Fibroblast of villous mesenchyme (primary cell): ENCODE measurements around the gene FCRLA. TPM values are rescaled to one million over a fixed set of nuclear protein-coding genes. Genes with fewer than 3 reads are reported as not detected.
A peak's percentile ranks its signal among the peaks of the same experiment; 100 is the strongest.
"Not testable (repeated sequence)": the region's sequence is repeated elsewhere in the genome, so short reads cannot be mapped to it uniquely, and the experiment has no call there.

Source experiments
- DNase-seq: peaks from one replicate; pipeline ENCODE4 v3.0.0-alpha.2; 2010; ENCODE audit warnings: low read depth
- H3K4me3 ChIP-seq: 2 replicates; pipeline ENCODE4 v1.5.1; 2011; ENCODE audit warnings: low read depth, mild to moderate bottlenecking, low read length
- total RNA-seq: library from RNA; depleted of rRNA; stranded (reverse); fragments of >200 nt; gene quantifications from 2 replicates; pipeline ENCODE4 v1.2.3, GENCODE V29; 2012
- TF ChIP-seq, protein P1 (sequence below): IDR thresholded peaks from 2 replicates; pipeline ENCODE4 v1.5.1; 2012; ENCODE audit warnings: low read depth, mild to moderate bottlenecking, low read length; ENCODE audit not compliant: insufficient read depth

The FCRLA gene
- total RNA-seq, 1 donor, result 0.86 TPM

GRCh38 chr1:161720422-161720821 is 13.4 kb downstream of the FCRLA start:
- TF ChIP-seq, protein P1, sequence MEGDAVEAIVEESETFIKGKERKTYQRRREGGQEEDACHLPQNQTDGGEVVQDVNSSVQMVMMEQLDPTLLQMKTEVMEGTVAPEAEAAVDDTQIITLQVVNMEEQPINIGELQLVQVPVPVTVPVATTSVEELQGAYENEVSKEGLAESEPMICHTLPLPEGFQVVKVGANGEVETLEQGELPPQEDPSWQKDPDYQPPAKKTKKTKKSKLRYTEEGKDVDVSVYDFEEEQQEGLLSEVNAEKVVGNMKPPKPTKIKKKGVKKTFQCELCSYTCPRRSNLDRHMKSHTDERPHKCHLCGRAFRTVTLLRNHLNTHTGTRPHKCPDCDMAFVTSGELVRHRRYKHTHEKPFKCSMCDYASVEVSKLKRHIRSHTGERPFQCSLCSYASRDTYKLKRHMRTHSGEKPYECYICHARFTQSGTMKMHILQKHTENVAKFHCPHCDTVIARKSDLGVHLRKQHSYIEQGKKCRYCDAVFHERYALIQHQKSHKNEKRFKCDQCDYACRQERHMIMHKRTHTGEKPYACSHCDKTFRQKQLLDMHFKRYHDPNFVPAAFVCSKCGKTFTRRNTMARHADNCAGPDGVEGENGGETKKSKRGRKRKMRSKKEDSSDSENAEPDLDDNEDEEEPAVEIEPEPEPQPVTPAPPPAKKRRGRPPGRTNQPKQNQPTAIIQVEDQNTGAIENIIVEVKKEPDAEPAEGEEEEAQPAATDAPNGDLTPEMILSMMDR, result no peak
- no peak overlapping the region for H3K4me3 ChIP-seq
- no peak for DNase-seq

GRCh38 chr1:161720956-161721737 is 14.1 kb downstream of the FCRLA start, which contains the start of gene FCRLB:
FCRLB (plus strand) TSS chr1:161721544; CDS start chr1:161722673, 1,129 bp downstream.
- TF ChIP-seq, protein P1, result no peak
- no peak for DNase-seq
- no peak within 1 kb of the TSS for H3K4me3 ChIP-seq

GRCh38 chr1:161721738-161722343 is 14.8 kb downstream of the FCRLA start:
- DNase-seq, result peak; percentile 70
- no peak overlapping the region for H3K4me3 ChIP-seq
- TF ChIP-seq, protein P1, result no peak

DNA sequence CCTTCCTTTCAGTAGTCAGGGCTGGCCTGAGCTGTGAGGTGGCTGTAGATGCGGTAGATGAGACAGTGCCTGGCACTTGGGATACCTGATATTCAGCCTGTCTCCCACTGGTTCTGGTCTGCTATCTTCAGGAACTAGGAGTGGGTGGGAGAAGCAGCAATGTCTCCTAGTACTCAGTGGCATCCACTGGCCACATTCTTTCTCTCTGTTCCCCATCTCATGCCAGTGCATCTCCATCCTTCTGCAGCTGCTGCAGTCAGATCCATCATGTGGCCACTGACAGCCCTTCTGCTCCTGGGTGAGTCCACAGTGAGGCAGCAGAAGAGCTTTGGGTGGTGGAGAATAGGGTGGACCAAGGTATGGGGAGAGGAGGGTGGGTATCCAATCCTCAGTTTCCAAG is 15.4 kb downstream of the FCRLA start:
- H3K4me3 ChIP-seq, result no peak overlapping the region
- DNase-seq, result no peak
- TF ChIP-seq, protein P1, result no peak

DNA sequence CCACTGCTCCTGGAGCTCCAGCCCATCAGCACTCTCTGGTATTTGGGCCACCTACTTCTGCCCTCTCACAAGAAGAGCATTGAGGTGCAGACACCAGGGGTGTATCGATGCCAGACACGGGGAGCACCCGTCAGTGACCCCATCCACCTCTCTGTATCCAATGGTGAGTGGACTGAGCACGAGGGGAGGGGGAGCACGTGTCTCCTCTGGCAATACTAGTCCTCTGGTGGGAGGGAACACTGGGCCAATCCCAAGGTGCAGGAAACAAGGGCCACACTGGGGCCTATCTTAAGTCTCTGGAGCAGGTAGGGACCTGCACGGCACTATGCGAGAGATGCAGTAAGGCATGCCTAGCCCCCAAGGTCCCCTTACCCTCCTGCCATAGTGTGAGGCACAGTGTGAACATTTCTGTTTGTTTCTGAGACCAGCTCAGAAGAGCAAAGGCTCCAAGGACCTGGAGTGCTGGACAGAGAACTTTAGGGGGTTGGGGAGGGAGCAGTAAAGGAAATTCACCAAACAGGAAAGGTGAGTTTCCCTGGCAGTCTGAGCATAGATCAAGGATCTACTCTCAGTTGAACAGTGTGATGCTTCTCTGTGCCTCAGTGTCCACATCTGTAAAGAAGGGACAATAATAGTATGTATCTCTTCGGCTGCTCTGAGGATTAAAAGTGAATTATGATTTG is 16.6 kb downstream of the FCRLA start:
- H3K4me3 ChIP-seq, result no peak overlapping the region
- no peak for DNase-seq
- TF ChIP-seq, protein P1, result no peak

DNA sequence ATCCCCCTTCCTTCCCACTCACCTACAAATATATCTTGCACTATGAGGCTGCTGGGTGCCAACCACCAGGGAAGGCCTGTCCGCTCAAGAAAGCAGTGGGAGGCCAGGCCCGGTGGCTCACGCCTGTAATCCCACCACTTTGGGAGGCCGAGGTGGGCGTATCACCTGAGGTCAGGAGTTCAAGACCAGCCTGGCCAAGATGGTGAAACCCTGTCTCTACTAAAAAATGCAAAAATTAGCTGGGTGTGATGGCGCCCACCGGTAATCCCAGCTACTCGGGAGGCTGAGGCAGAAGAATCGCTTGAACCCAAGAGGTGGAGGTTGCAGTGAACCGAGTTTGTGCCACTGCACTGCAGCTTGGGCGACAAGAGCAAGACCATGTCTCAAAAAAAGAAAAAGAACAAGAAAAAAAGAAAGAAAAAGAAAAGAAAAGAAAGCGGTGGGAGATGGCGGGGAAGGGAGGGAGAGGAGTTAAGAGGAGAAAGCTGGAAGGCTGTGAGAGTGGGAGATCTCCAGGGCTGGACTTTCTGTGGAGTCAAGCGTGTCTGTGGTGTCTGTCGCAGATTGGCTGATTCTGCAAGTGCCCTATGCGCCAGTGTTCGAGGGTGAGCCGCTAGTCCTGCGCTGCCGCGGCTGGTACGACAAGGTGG is 18.4 kb downstream of the FCRLA start:
- peak overlapping the region; percentile 87 for H3K4me3 ChIP-seq
- DNase-seq, result not testable (repeated sequence)

DNA sequence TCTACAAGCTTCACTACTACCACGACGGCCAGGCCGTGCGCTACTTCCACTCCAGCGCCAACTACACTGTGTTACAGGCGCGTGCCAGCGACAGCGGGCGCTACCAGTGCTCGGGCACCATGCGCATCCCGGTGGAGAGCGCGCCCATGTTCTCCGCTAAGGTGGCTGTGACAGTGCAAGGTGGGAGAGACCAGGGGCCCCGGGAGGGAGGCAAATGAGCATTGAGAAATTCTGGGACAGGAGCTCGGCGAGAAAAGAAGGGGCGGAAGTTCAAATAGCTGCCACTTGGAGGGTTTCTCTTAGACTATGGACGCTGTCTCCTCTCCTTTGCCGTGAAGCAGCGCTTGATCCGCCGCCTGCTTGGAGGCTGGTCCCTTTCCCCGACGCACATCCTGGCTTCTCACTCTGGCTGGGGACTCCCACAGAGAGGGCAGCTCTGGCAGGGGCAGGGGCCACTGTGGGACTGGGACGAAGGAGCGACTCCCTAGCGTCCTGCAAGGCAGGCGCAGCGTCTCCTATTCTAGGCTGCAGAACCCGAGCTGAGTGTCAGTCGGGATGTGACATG is 19.0 kb downstream of the FCRLA start:
- DNase-seq, result peak; percentile 55
- peak overlapping the region; percentile 87 for H3K4me3 ChIP-seq
- TF ChIP-seq, protein P1, result peak; percentile 52
